ENCODE data around the gene CBLN3. TPM values are rescaled to one million over a fixed set of nuclear protein-coding genes. Genes with fewer than 3 reads are reported as not detected.

Gene CBLN3
- total RNA-seq, 1 experiment from 2014 or later = 1.1 TPM

- Histone ChIP-seq H3K9ac (ENCODE audit: low read length) (no peak overlapping the region), H3K9me3 (ENCODE audit: low read length) (no peaks in the 10 kb centered on the region), H3K4me3 (ENCODE audit: low read length) (no peak overlapping the region), H2AFZ (ENCODE audit: low read length) (no peak overlapping the region), H3K27me3 (ENCODE audit: low read length) (no peaks in the 10 kb centered on the region; the same call in 1 of the 2 replicates), H3K4me2 (ENCODE audit: low read depth, low read length, poor library complexity, severe bottlenecking) (no peak overlapping the region), H3K36me3 (ENCODE audit: insufficient read depth, low read length) (no peaks in the 10 kb centered on the region), H3K9me2 (replicated peaks; ENCODE audit: insufficient read depth, low read length) (no peaks in the 10 kb centered on the region), H4K20me1 (ENCODE audit: insufficient read depth, low read depth, low read length) (no peaks in the 10 kb centered on the region), H3K79me2 (ENCODE audit: low read length) (no peaks in the 10 kb centered on the region), H3K4me1 (ENCODE audit: low read length) (no peaks in the 10 kb centered on the region), H3K27ac (ENCODE audit: low read length) (no peak overlapping the region)
- DNase-seq = no peak
These were observed 30.0 kb downstream of the CBLN3 start for GRCh38 chr14:24399447-24399822.

- Histone ChIP-seq H3K27me3 (ENCODE audit: low read length) (no peaks in the 10 kb centered on the region; the same call in 1 of the 2 replicates), H3K4me2 (ENCODE audit: low read depth, low read length, poor library complexity, severe bottlenecking) (no peak within 1 kb of the TSS), H3K36me3 (ENCODE audit: insufficient read depth, low read length) (no peaks in the 10 kb centered on the region), H3K9me3 (ENCODE audit: low read length) (no peaks in the 10 kb centered on the region), H3K79me2 (ENCODE audit: low read length) (no peaks in the 10 kb centered on the region), H3K4me3 (ENCODE audit: low read length) (no peak within 1 kb of the TSS), H3K9me2 (replicated peaks; ENCODE audit: insufficient read depth, low read length) (no peaks in the 10 kb centered on the region), H3K4me1 (ENCODE audit: low read length) (peaks cover 1% of the 10 kb centered on the region), H2AFZ (ENCODE audit: low read length) (no peak within 1 kb of the TSS), H3K27ac (ENCODE audit: low read length) (no peak within 1 kb of the TSS), H4K20me1 (ENCODE audit: insufficient read depth, low read depth, low read length) (no peaks in the 10 kb centered on the region), H3K9ac (ENCODE audit: low read length) (no peak within 1 kb of the TSS)
- DNase-seq = no peak
These were observed 30.6 kb downstream of the CBLN3 start, which contains the start of gene NYNRIN for GRCh38 chr14:24398653-24399446. Gene NYNRIN, plus strand, starts transcription at chr14:24399003. Its CDS starts 244 bp downstream, at chr14:24399247.

GRCh38 chr14:24398293-24398652, 31.2 kb downstream of the CBLN3 start:
- Histone ChIP-seq H3K36me3 (ENCODE audit: insufficient read depth, low read length) (no peaks in the 10 kb centered on the region), H3K4me1 (ENCODE audit: low read length) (peaks cover 5% of the 10 kb centered on the region), H3K4me2 (ENCODE audit: low read depth, low read length, poor library complexity, severe bottlenecking) (no peak overlapping the region), H3K79me2 (ENCODE audit: low read length) (no peaks in the 10 kb centered on the region), H3K9me3 (ENCODE audit: low read length) (no peaks in the 10 kb centered on the region), H3K27me3 (ENCODE audit: low read length) (no peaks in the 10 kb centered on the region; the same call in 1 of the 2 replicates), H3K9ac (ENCODE audit: low read length) (no peak overlapping the region), H3K9me2 (replicated peaks; ENCODE audit: insufficient read depth, low read length) (no peaks in the 10 kb centered on the region), H2AFZ (ENCODE audit: low read length) (no peak overlapping the region), H3K27ac (ENCODE audit: low read length) (no peak overlapping the region), H4K20me1 (ENCODE audit: insufficient read depth, low read depth, low read length) (no peaks in the 10 kb centered on the region), H3K4me3 (ENCODE audit: low read length) (no peak overlapping the region)
- no peak for DNase-seq

GRCh38 chr14:24397639-24398292, 31.7 kb downstream of the CBLN3 start:
- Histone ChIP-seq H3K27me3 (ENCODE audit: low read length) (no peaks in the 10 kb centered on the region; the same call in 1 of the 2 replicates), H3K4me2 (ENCODE audit: low read depth, low read length, poor library complexity, severe bottlenecking) (no peak overlapping the region), H4K20me1 (ENCODE audit: insufficient read depth, low read depth, low read length) (no peaks in the 10 kb centered on the region)

GRCh38 chr14:24395609-24396582, 33.6 kb downstream of the CBLN3 start:
- H3K36me3 ChIP-seq (ENCODE audit: insufficient read depth, low read length) = no peaks in the 10 kb centered on the region
- no peak overlapping the region for H2AFZ ChIP-seq (ENCODE audit: low read length)
- H3K79me2 ChIP-seq (ENCODE audit: low read length) = no peaks in the 10 kb centered on the region
- no peak overlapping the region for H3K27ac ChIP-seq (ENCODE audit: low read length)
- H3K27me3 ChIP-seq (ENCODE audit: low read length) = no peaks in the 10 kb centered on the region; the same call in 1 of the 2 replicates
- no peak overlapping the region for H3K9ac ChIP-seq (ENCODE audit: low read length)
- H3K4me3 ChIP-seq (ENCODE audit: low read length) = no peak overlapping the region
- peaks cover 6% of the 10 kb centered on the region for H3K4me1 ChIP-seq (ENCODE audit: low read length)
- no peaks in the 10 kb centered on the region for H3K9me3 ChIP-seq (ENCODE audit: low read length)
- H3K9me2 ChIP-seq (replicated peaks; ENCODE audit: insufficient read depth, low read length) = no peaks in the 10 kb centered on the region
- DNase-seq = peak; percentile 53
- H3K4me2 ChIP-seq (ENCODE audit: low read depth, low read length, poor library complexity, severe bottlenecking) = no peak overlapping the region
- H4K20me1 ChIP-seq (ENCODE audit: insufficient read depth, low read depth, low read length) = no peaks in the 10 kb centered on the region; the same call in 1 of the 2 replicates

More at GRCh38 chr14:24397639-24398292, 31.7 kb downstream of the CBLN3 start:
- no peak for DNase-seq
- H3K4me1 ChIP-seq (ENCODE audit: low read length) = peaks cover 5% of the 10 kb centered on the region
- no peak overlapping the region for H2AFZ ChIP-seq (ENCODE audit: low read length)
- H3K9me2 ChIP-seq (replicated peaks; ENCODE audit: insufficient read depth, low read length) = no peaks in the 10 kb centered on the region
- no peaks in the 10 kb centered on the region for H3K36me3 ChIP-seq (ENCODE audit: insufficient read depth, low read length)
- no peaks in the 10 kb centered on the region for H3K9me3 ChIP-seq (ENCODE audit: low read length)
- no peak overlapping the region for H3K9ac ChIP-seq (ENCODE audit: low read length)
- no peaks in the 10 kb centered on the region for H3K79me2 ChIP-seq (ENCODE audit: low read length)
- no peak overlapping the region for H3K27ac ChIP-seq (ENCODE audit: low read length)
- no peak overlapping the region for H3K4me3 ChIP-seq (ENCODE audit: low read length)

- Histone ChIP-seq H3K4me3 (ENCODE audit: low read length) (no peak overlapping the region), H2AFZ (ENCODE audit: low read length) (no peak overlapping the region), H3K4me2 (ENCODE audit: low read depth, low read length, poor library complexity, severe bottlenecking) (no peak overlapping the region)
These were observed 35.2 kb downstream of the CBLN3 start for GRCh38 chr14:24394275-24394674.

GRCh38 chr14:24392325-24393091, 37.0 kb downstream of the CBLN3 start:
- Histone ChIP-seq H4K20me1 (ENCODE audit: insufficient read depth, low read depth, low read length) (no peaks in the 10 kb centered on the region; the same call in 1 of the 2 replicates), H3K36me3 (ENCODE audit: insufficient read depth, low read length) (no peaks in the 10 kb centered on the region), H3K79me2 (ENCODE audit: low read length) (no peaks in the 10 kb centered on the region), H3K9me3 (ENCODE audit: low read length) (no peaks in the 10 kb centered on the region), H2AFZ (ENCODE audit: low read length) (no peak overlapping the region), H3K27me3 (ENCODE audit: low read length) (no peaks in the 10 kb centered on the region; the same call in 1 of the 2 replicates), H3K4me2 (ENCODE audit: low read depth, low read length, poor library complexity, severe bottlenecking) (no peak overlapping the region), H3K9me2 (replicated peaks; ENCODE audit: insufficient read depth, low read length) (no peaks in the 10 kb centered on the region), H3K4me1 (ENCODE audit: low read length) (peaks cover 8% of the 10 kb centered on the region), H3K4me3 (ENCODE audit: low read length) (no peak overlapping the region), H3K27ac (ENCODE audit: low read length) (no peak overlapping the region), H3K9ac (ENCODE audit: low read length) (no peak overlapping the region)
- no peak for DNase-seq

More at GRCh38 chr14:24394275-24394674, 35.2 kb downstream of the CBLN3 start:
- no peaks in the 10 kb centered on the region; the same call in 1 of the 2 replicates for H3K27me3 ChIP-seq (ENCODE audit: low read length)
- no peaks in the 10 kb centered on the region for H3K36me3 ChIP-seq (ENCODE audit: insufficient read depth, low read length)
- H3K9me3 ChIP-seq (ENCODE audit: low read length) = no peaks in the 10 kb centered on the region
- H3K9me2 ChIP-seq (replicated peaks; ENCODE audit: insufficient read depth, low read length) = no peaks in the 10 kb centered on the region
- H3K79me2 ChIP-seq (ENCODE audit: low read length) = no peaks in the 10 kb centered on the region
- no peaks in the 10 kb centered on the region; the same call in 1 of the 2 replicates for H4K20me1 ChIP-seq (ENCODE audit: insufficient read depth, low read depth, low read length)
- DNase-seq = no peak
- H3K9ac ChIP-seq (ENCODE audit: low read length) = no peak overlapping the region
- no peak overlapping the region for H3K27ac ChIP-seq (ENCODE audit: low read length)
- H3K4me1 ChIP-seq (ENCODE audit: low read length) = peaks cover 8% of the 10 kb centered on the region
